Activated naive CD8-positive, alpha-beta T cell treated with anti-CD3 and anti-CD28 coated beads, Interleukin-2, amount 50 U/mL, for 24 hours (primary cell): ENCODE measurements around the gene ABL1.

ENCODE experiments used
- ATAC-seq: fragments of 150-1000 bp; cut with Tn5 transposase; one replicate; pipeline ENCODE4 v1.10.0; 2021
- DNase-seq: peaks from one replicate; pipeline ENCODE4 v3.0.0; 2021
- H3K27ac Mint-ChIP-seq: one replicate; pipeline ENCODE4 v1.8.0; 2021; ENCODE audit warnings: mild to moderate bottlenecking, mixed read lengths
- H3K27me3 Mint-ChIP-seq: one replicate; pipeline ENCODE4 v1.8.0; 2021; ENCODE audit warnings: mixed read lengths
- H3K36me3 Mint-ChIP-seq: one replicate; pipeline ENCODE4 v1.8.0; 2021; ENCODE audit warnings: low read depth, mixed read lengths
- H3K4me1 Mint-ChIP-seq: one replicate; pipeline ENCODE4 v1.8.0; 2021; ENCODE audit warnings: mixed read lengths
- H3K4me3 Mint-ChIP-seq: one replicate; pipeline ENCODE4 v1.8.0; 2021; ENCODE audit warnings: mild to moderate bottlenecking, moderate library complexity, mixed read lengths
- H3K9me3 Mint-ChIP-seq: one replicate; pipeline ENCODE4 v1.8.0; 2021; ENCODE audit warnings: mixed read lengths

ABL1 gene

DNA sequence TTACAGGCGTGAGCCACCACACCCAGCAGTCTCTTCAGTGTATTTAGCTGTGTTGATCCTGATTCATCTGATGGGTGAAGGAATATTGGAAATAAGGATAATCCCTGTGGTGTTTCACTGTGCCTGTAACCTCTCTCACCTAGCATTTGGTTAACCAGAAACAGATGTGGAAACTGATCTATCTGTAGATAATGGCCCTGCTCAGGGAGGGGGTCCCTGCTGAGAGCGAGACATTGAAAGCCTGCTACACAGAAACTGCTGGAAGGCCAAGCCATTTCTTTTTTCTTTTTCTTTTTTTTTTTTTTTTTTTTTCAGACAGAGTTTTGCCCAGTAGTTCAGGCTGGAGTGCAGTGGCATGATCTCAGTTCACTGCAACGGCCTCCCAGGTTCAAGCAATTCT is 33.2 kb downstream of the ABL1 start:
- Mint-ChIP-seq H3K27me3 (no peaks in the 10 kb centered on the region), H3K4me1 (peaks cover 6% of the 10 kb centered on the region), H3K9me3 (no peaks in the 10 kb centered on the region), H3K4me3 (no peak overlapping the region), H3K36me3 (peaks cover 25% of the 10 kb centered on the region), H3K27ac (no peak overlapping the region)
- ATAC-seq: no peak
- DNase-seq: no peak

DNA sequence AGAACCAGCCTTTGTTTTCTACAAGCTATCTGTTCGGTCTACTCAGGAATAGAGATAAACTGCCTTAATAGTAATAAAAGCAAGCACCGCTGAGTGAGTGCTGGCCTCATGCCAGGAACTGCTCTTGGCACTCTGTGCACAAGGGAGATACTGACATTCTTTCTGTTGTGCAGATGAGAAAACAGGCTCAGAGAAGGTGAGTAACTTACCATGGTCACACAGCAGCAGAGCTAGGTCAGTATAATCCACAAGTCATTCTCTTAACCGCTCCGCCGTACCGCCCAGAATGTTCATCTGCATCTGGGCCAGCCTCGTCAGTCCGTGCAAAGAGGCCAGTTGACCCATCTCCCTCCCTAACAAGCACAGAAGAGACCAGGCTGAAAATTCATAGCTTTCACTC is 34.2 kb downstream of the ABL1 start:
- Mint-ChIP-seq H3K27ac (no peak overlapping the region), H3K4me3 (no peak overlapping the region), H3K9me3 (no peaks in the 10 kb centered on the region), H3K27me3 (no peaks in the 10 kb centered on the region), H3K36me3 (peaks cover 28% of the 10 kb centered on the region), H3K4me1 (peaks cover 6% of the 10 kb centered on the region)
- DNase-seq (no peak), ATAC-seq (no peak)

- H3K27ac Mint-ChIP-seq: no peak overlapping the region
- H3K27me3 Mint-ChIP-seq: no peaks in the 10 kb centered on the region
- H3K36me3 Mint-ChIP-seq: peaks cover 38% of the 10 kb centered on the region
- H3K9me3 Mint-ChIP-seq: no peaks in the 10 kb centered on the region
- H3K4me3 Mint-ChIP-seq: no peak overlapping the region
- no peak for DNase-seq
- no peak for ATAC-seq
- H3K4me1 Mint-ChIP-seq: peaks cover 6% of the 10 kb centered on the region
Observed at GRCh38 chr9:130870491-130871381, 35.7 kb downstream of the ABL1 start.

DNA sequence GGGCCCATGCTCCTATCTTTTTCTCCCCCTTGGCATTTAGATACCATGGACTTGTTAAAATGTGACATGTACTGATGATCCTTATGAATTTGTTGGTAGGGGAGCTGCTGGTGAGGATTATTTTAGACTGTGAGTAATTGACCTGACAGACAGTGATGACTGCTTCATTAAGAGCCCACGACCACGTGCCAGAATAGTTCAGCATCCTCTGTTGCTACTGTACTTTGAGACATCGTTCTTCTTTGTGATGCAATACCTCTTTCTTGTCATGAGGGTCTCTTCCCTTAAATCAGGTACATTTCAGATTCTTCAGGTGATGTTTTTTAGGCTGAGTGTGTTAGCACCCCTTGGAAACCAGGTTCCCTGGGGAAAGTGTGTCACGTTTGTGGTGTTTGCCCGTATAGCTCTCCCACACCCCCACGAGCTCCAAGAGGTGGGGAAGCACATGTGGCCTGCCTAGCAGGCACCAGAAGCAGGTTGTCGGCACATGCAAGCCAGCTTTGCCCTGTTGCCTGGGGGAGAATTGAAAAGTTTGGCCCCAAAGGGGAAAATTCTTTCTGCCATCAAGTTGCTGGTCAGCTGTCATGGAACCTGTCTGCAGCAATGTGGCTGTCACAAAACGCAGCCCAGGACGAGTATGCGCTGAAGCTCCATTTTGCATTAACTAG is 36.5 kb downstream of the ABL1 start:
- Mint-ChIP-seq H3K4me1 (peaks cover 5% of the 10 kb centered on the region), H3K9me3 (no peaks in the 10 kb centered on the region), H3K36me3 (peaks cover 38% of the 10 kb centered on the region), H3K27me3 (no peaks in the 10 kb centered on the region), H3K27ac (no peak overlapping the region), H3K4me3 (no peak overlapping the region)
- DNase-seq: no peak
- ATAC-seq: no peak

GRCh38 chr9:130872093-130872492 is 37.0 kb downstream of the ABL1 start:
- H3K36me3 Mint-ChIP-seq: peaks cover 38% of the 10 kb centered on the region
- H3K4me1 Mint-ChIP-seq: peaks cover 5% of the 10 kb centered on the region
- no peak overlapping the region for H3K27ac Mint-ChIP-seq
- no peak for DNase-seq
- H3K9me3 Mint-ChIP-seq: no peaks in the 10 kb centered on the region
- no peaks in the 10 kb centered on the region for H3K27me3 Mint-ChIP-seq
- no peak overlapping the region for H3K4me3 Mint-ChIP-seq
- ATAC-seq: no peak

DNA sequence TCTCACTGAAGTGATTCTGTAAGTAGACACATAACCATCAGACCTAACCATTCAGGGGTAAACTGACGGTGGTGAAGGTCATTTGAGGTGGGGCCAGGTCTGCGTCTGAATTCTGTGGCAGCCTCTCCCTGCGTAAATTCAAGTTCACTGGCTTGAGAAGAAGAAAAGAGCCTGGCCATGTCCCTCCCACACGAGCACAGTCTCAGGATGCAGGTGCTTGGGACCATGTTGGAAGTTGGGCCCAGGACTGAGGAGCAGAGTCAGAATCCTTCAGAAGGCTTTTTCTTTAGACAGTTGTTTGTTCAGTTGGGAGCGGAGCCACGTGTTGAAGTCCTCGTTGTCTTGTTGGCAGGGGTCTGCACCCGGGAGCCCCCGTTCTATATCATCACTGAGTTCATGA is 37.5 kb downstream of the ABL1 start:
- no peaks in the 10 kb centered on the region for H3K27me3 Mint-ChIP-seq
- H3K9me3 Mint-ChIP-seq: no peaks in the 10 kb centered on the region
- DNase-seq (no peak), ATAC-seq (no peak)
- H3K36me3 Mint-ChIP-seq: peaks cover 38% of the 10 kb centered on the region
- no peak overlapping the region for H3K4me3 Mint-ChIP-seq
- H3K27ac Mint-ChIP-seq: no peak overlapping the region
- H3K4me1 Mint-ChIP-seq: peaks cover 5% of the 10 kb centered on the region

DNA sequence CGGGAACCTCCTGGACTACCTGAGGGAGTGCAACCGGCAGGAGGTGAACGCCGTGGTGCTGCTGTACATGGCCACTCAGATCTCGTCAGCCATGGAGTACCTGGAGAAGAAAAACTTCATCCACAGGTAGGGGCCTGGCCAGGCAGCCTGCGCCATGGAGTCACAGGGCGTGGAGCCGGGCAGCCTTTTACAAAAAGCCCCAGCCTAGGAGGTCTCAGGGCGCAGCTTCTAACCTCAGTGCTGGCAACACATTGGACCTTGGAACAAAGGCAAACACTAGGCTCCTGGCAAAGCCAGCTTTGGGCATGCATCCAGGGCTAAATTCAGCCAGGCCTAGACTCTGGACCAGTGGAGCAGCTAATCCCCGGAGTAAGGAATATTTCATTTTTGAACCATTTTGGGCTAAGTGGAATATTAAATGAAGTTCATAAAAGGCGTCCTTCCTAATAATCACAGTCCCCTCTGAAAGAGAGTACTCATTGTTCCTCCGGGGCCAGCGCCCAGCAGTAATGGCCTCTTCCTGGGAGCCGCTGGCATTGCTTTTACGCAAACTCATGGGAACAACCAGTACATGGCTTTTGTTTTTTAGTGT is 38.0 kb downstream of the ABL1 start:
- Mint-ChIP-seq H3K9me3 (no peaks in the 10 kb centered on the region), H3K4me1 (peaks cover 5% of the 10 kb centered on the region), H3K4me3 (no peak overlapping the region), H3K27ac (no peak overlapping the region), H3K27me3 (no peaks in the 10 kb centered on the region), H3K36me3 (peaks cover 38% of the 10 kb centered on the region)
- DNase-seq (no peak), ATAC-seq (no peak)

GRCh38 chr9:130873966-130874365 is 38.9 kb downstream of the ABL1 start:
- ATAC-seq: no peak
- Mint-ChIP-seq H3K36me3 (peaks cover 43% of the 10 kb centered on the region), H3K9me3 (no peaks in the 10 kb centered on the region), H3K27me3 (no peaks in the 10 kb centered on the region), H3K27ac (no peak overlapping the region), H3K4me1 (peaks cover 5% of the 10 kb centered on the region), H3K4me3 (no peak overlapping the region)
- no peak for DNase-seq

- Mint-ChIP-seq H3K27ac (no peak overlapping the region), H3K27me3 (no peaks in the 10 kb centered on the region), H3K36me3 (peaks cover 44% of the 10 kb centered on the region)
Observed at GRCh38 chr9:130874783-130875182, 39.7 kb downstream of the ABL1 start.

DNA sequence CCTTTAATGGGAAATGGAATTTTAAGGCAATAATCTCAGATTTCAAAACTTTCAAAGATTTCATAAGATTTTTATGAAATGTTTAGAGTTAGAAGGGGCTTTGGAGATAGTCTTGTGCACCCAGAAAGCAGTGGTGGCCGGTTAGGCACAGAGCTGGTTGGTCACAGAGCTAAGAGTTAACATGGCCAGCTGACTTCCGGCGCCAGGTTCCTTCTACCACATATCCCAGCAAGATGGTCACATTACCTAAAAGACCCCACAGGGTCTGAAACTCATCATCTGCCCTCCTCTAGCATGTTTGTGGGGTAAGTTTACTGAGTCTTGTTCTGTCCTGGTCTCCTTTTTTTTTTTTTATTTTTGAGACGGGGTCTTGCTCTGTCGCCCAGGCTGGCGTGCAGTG is 42.2 kb downstream of the ABL1 start:
- Mint-ChIP-seq H3K27me3 (no peaks in the 10 kb centered on the region), H3K27ac (no peak overlapping the region), H3K36me3 (peaks cover 43% of the 10 kb centered on the region), H3K9me3 (no peaks in the 10 kb centered on the region), H3K4me1 (no peaks in the 10 kb centered on the region), H3K4me3 (no peak overlapping the region)
- no peak for DNase-seq
- no peak for ATAC-seq

More at GRCh38 chr9:130874783-130875182, 39.7 kb downstream of the ABL1 start:
- DNase-seq (no peak), ATAC-seq (no peak)
- Mint-ChIP-seq H3K9me3 (no peaks in the 10 kb centered on the region), H3K4me1 (peaks cover 5% of the 10 kb centered on the region), H3K4me3 (no peak overlapping the region)

DNA sequence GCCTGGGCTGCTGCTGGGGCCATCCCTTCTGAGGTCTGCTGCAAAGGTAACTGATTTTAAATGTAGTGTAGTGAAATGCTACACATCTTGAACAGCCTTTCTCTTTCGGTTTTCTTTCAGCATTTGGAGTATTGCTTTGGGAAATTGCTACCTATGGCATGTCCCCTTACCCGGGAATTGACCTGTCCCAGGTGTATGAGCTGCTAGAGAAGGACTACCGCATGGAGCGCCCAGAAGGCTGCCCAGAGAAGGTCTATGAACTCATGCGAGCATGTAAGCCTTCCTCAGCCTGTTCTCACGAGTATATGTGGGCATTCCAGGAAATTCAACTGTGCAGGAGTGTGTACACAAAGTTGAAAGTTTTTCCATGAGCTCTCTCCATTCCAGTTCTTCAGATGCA is 43.2 kb downstream of the ABL1 start:
- Mint-ChIP-seq H3K27me3 (no peaks in the 10 kb centered on the region), H3K9me3 (no peaks in the 10 kb centered on the region), H3K27ac (no peak overlapping the region), H3K4me1 (no peaks in the 10 kb centered on the region), H3K36me3 (peaks cover 39% of the 10 kb centered on the region), H3K4me3 (no peak overlapping the region)
- ATAC-seq (no peak), DNase-seq (no peak)

GRCh38 chr9:130879863-130880411 is 44.9 kb downstream of the ABL1 start:
- Mint-ChIP-seq H3K9me3 (no peaks in the 10 kb centered on the region), H3K36me3 (peaks cover 28% of the 10 kb centered on the region), H3K27ac (no peak overlapping the region), H3K4me1 (no peaks in the 10 kb centered on the region), H3K4me3 (no peak overlapping the region), H3K27me3 (no peaks in the 10 kb centered on the region)
- no peak for DNase-seq
- ATAC-seq: no peak

DNA sequence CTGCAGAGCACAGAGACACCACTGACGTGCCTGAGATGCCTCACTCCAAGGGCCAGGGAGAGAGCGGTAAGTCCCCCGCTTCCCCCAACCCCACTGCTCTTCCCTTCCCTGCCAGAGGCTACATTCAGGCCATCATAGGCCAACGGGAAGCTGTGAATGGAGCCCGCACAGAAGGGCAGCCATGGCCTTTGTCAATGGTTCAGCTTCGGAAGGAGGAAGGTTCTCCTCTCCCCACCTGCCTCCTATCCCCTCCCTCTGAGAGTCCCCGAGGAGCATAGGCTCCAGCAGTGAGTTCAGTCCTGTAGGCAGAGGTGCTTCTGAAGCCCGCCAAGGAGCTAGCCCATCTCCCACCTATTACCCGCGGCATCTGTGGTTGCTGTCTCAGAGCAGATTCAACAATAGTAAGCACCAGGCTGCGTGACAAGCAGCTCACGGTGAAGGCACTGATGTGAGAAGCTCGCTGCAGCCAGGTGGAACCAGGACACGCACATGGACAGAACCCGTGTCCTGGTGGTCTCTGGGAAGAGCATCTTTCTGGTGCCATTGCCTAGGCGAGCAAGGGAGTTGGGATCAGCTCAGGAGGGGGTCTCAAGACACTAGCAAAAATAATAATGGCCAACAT is 45.7 kb downstream of the ABL1 start:
- Mint-ChIP-seq H3K27ac (no peak overlapping the region), H3K9me3 (no peaks in the 10 kb centered on the region), H3K36me3 (peaks cover 26% of the 10 kb centered on the region)

DNA sequence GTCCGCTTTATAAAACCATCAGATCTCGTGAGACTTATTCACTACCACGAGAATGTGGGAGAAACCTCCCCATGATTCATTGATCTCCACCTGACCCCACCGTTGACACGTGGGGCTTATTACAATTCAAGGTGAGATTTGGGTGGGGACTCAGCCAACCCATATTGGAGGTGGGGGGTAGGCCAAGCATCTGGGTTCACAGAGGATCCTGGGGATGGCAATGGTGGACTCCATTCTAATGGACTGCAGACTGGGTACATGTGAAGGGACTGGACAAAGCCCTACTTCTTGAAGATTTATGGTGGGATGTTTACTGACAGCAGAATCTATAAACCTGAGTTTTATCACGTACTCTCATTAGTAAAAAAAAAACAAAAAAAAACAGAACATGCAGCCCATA is 46.5 kb downstream of the ABL1 start:
- Mint-ChIP-seq H3K27ac (no peak overlapping the region), H3K36me3 (peaks cover 29% of the 10 kb centered on the region), H3K4me1 (no peaks in the 10 kb centered on the region), H3K9me3 (no peaks in the 10 kb centered on the region), H3K4me3 (no peak overlapping the region), H3K27me3 (no peaks in the 10 kb centered on the region)
- ATAC-seq (no peak), DNase-seq (no peak)

More for the DNA sequence above, 45.7 kb downstream of the ABL1 start:
- H3K4me3 Mint-ChIP-seq: no peak overlapping the region
- no peak for DNase-seq
- ATAC-seq: no peak
- H3K4me1 Mint-ChIP-seq: no peaks in the 10 kb centered on the region
- H3K27me3 Mint-ChIP-seq: no peaks in the 10 kb centered on the region
